Transverse colon (tissue), 4 donors: ENCODE data around the gene WNT5B. TPM values are rescaled to one million over a fixed set of nuclear protein-coding genes. Genes with fewer than 3 reads are reported as not detected.

ENCODE experiments used
- DNase-seq: peaks from one replicate; pipeline ENCODE4 v3.0.0-alpha.2; 2019
- H3K27ac ChIP-seq, 4 donors: fragments of 200-600 bp; sonication (generic); 2 replicates each; pipeline ENCODE4 v1.5.1; 2016 to 2018; ENCODE audit warnings: inconsistent platforms in 4 of 4
- H3K27me3 ChIP-seq: fragments of 200-600 bp; sonication (generic); 2 replicates; pipeline ENCODE4 v1.5.1; 2017; ENCODE audit warnings: inconsistent platforms
- H3K36me3 ChIP-seq, 4 donors: fragments of 200-600 bp; sonication (generic); 2 replicates each; pipeline ENCODE4 v1.5.1; 2017 to 2019; ENCODE audit warnings: inconsistent platforms in 4 of 4
- H3K4me1 ChIP-seq, 4 donors: fragments of 200-600 bp; sonication (generic); 2 replicates each; pipeline ENCODE4 v1.5.1; 2017 to 2020; ENCODE audit warnings: inconsistent platforms in 4 of 4
- H3K4me3 ChIP-seq, 4 donors: fragments of 200-600 bp; sonication (generic); 1 replicate in 1 of 4; 2 replicates in 3 of 4; pipeline versions ENCODE4 v1.5.1 to v1.6.1; 2017 to 2019; ENCODE audit warnings: inconsistent platforms in 4 of 4
- H3K9me3 ChIP-seq, 2 donors: fragments of 200-600 bp; sonication (generic); 2 replicates each; pipeline ENCODE4 v1.5.1; 2017 to 2019; ENCODE audit warnings: inconsistent platforms in 2 of 2
- CTCF ChIP-seq, 5 experiments: fragments of 200-600 bp in 3 of 5; fragments of 450-650 bp in 2 of 5; sonication (generic) in 3 of 5; IDR thresholded peaks; 1 replicate in 2 of 5; 2 replicates in 3 of 5; pipeline ENCODE4 v1.5.1; 2016 to 2017; ENCODE audit warnings: antibody characterized with exemption in 5 of 5, inconsistent platforms in 3 of 5, mild to moderate bottlenecking in 2 of 5, moderate library complexity in 1 of 5
- EP300 ChIP-seq: sonication (generic); formaldehyde crosslinking; IDR thresholded peaks from one replicate; pipeline ENCODE4 v1.6.1; 2017; ENCODE audit warnings: antibody characterized with exemption, low read depth
- POLR2A ChIP-seq: fragments of 450-650 bp; IDR thresholded peaks from one replicate; pipeline ENCODE4 v1.6.1; 2016; ENCODE audit warnings: antibody characterized with exemption, mild to moderate bottlenecking, moderate library complexity
- POLR2AphosphoS5 ChIP-seq, 3 donors: sonication (generic); formaldehyde crosslinking; IDR thresholded peaks; one replicate each; pipeline ENCODE4 v1.6.1; 2016; ENCODE audit warnings: antibody characterized with exemption in 3 of 3
- WGBS, 2 donors: methylation state at CpG; one replicate each; pipeline ENCODE4 v1.1.5; 2018; ENCODE audit warnings: low coverage in 1 of 2; 5-methylcytosine and 5-hydroxymethylcytosine counted together
- in situ Hi-C, 4 donors: fragments of 200-750 bp; cut with MboI; loops; one replicate each; pipeline versions ENCODE4 v1.15.0 to v1.15.1; 2017; ENCODE audit warnings: low sequenced_read_pairs in 3 of 4, low pct_ligation_motif_present in 1 of 4, low pct_unique_long_range_greater_than_20kb in 1 of 4
- intact Hi-C: fragments of 100-400 bp; cut with DNase I; formaldehyde crosslinking; loops from one replicate; pipeline ENCODE4 v1.15.1; 2023; ENCODE audit warnings: low total_unique reads
- small RNA-seq, 4 donors: library from RNA; depleted of rRNA; stranded (forward); fragments of <200 nt; gene quantifications; one replicate each; pipeline ENCODE3, GENCODE V24; 2016
- total RNA-seq, 4 donors: library from RNA; depleted of rRNA; stranded (reverse); fragments of >200 nt; gene quantifications; one replicate each; pipeline ENCODE4 v1.1.0, GENCODE V29; 2016

WNT5B gene
- total RNA-seq, 4 donors from 2014 or later, result 0.80 to 3.5 (median 3.5) TPM; not detected in 1

GRCh38 chr12:1695886-1696670, 67.0 kb downstream of the WNT5B start:
- peaks cover 0 to 71% (median 25%) of the 10 kb centered on the region in 4 donors for H3K4me1 ChIP-seq
- 66 to 74% methylated on average over 6 to 8 of the region's 8 CpGs for WGBS, 2 donors
- intact Hi-C loops (loop anchor here (10.0 kb wide), 1 partner anchor 59 kb away; no protein-coding TSS in a partner anchor), in situ Hi-C loops (no loop called here)
- no peaks in the 10 kb centered on the region for H3K9me3 ChIP-seq
- no peaks in the 10 kb centered on the region for H3K36me3 ChIP-seq
- H3K4me3 ChIP-seq, result no peak overlapping the region
- DNase-seq, result no peak
- H3K27me3 ChIP-seq, result no peaks in the 10 kb centered on the region
- TF ChIP-seq EP300, result no peak
- TF ChIP-seq POLR2AphosphoS5 (IDR thresholded peaks at IDR 0.05), result no peak
- no peak for TF ChIP-seq CTCF (IDR thresholded peaks at IDR 0.05)
- TF ChIP-seq POLR2A, result no peak
- no peak overlapping the region for H3K27ac ChIP-seq

- intact Hi-C loops (loop anchor here (10.0 kb wide), 1 partner anchor 58 kb away; no protein-coding TSS in a partner anchor), in situ Hi-C loops (no loop called here)
- no peaks in the 10 kb centered on the region for H3K36me3 ChIP-seq
- no peak for TF ChIP-seq EP300
- TF ChIP-seq POLR2A, result no peak
- no peak for TF ChIP-seq CTCF (IDR thresholded peaks at IDR 0.05)
- TF ChIP-seq POLR2AphosphoS5 (IDR thresholded peaks at IDR 0.05), result no peak
- peaks cover 0 to 67% (median 22%) of the 10 kb centered on the region in 4 donors for H3K4me1 ChIP-seq
- no peaks in the 10 kb centered on the region for H3K9me3 ChIP-seq
- H3K4me3 ChIP-seq, result no peak overlapping the region
- DNase-seq, result no peak
- H3K27ac ChIP-seq, result no peak overlapping the region
- H3K27me3 ChIP-seq, result no peaks in the 10 kb centered on the region
Observed at GRCh38 chr12:1696800-1697199, 67.8 kb downstream of the WNT5B start.

Small RNA genes lying within 50 kb of the gene (small RNA-seq; reads per million reads assigned to genes)
- gene MIR3649, result 0 reads per million in 4 donors

Other genes starting within 250 kb of the WNT5B start
- gene FBXL14, start 34.6 kb upstream of the WNT5B start, total RNA-seq, result 10 to 100 TPM; 15.5 to 44.4 (median 28.0) TPM
- 10 to 100 TPM; 27.9 to 74.2 (median 52.1) TPM for gene ADIPOR2, start 61.8 kb downstream of the WNT5B start, total RNA-seq
- gene LRTM2, start 191.3 kb downstream of the WNT5B start, total RNA-seq, result not detected